Esophagus squamous epithelium (tissue), 4 donors: ENCODE measurements around the gene MORN1.

ENCODE experiments used
- POLR2A ChIP-seq, 4 donors: fragments of 450-650 bp; IDR thresholded peaks; one replicate each; pipeline ENCODE4 v1.6.1; 2017; ENCODE audit warnings: antibody characterized with exemption in 4 of 4, mild to moderate bottlenecking in 4 of 4, moderate library complexity in 3 of 4
- TF ChIP-seq, protein P1 (sequence below), 6 experiments: fragments of 450-650 bp in 4 of 6; fragments of 200-600 bp in 2 of 6; sonication (generic) in 2 of 6; IDR thresholded peaks; one replicate each; pipeline ENCODE4 v1.5.1; 2016 to 2019; ENCODE audit warnings: antibody characterized with exemption in 6 of 6, mild to moderate bottlenecking in 4 of 6, moderate library complexity in 4 of 6

DNA sequence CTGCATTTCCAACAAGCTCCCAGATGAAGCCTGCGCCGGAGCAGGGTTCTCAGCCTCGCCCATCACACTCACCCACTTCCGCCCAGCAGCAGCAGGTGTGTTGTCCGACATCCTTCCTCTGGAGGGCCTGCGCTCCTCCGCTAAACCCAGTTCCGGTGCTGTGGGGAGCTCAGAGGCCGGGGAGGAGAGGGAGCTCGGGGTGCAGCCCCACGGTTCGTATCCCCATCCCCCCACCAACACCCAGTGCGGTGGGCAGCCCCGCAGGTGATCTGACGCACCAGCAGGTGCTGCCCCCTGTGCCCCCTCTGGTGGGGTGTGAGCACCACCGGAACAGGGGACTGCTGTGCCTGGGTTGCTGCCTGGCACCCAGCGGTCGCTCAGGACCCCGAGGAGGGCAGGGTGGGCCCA is 24.5 kb upstream of the MORN1 start:
- TF ChIP-seq, protein P1, sequence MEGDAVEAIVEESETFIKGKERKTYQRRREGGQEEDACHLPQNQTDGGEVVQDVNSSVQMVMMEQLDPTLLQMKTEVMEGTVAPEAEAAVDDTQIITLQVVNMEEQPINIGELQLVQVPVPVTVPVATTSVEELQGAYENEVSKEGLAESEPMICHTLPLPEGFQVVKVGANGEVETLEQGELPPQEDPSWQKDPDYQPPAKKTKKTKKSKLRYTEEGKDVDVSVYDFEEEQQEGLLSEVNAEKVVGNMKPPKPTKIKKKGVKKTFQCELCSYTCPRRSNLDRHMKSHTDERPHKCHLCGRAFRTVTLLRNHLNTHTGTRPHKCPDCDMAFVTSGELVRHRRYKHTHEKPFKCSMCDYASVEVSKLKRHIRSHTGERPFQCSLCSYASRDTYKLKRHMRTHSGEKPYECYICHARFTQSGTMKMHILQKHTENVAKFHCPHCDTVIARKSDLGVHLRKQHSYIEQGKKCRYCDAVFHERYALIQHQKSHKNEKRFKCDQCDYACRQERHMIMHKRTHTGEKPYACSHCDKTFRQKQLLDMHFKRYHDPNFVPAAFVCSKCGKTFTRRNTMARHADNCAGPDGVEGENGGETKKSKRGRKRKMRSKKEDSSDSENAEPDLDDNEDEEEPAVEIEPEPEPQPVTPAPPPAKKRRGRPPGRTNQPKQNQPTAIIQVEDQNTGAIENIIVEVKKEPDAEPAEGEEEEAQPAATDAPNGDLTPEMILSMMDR (IDR thresholded peaks at IDR 0.05): peak in 1 of 6 experiments; percentile 25
- no peak for TF ChIP-seq POLR2A (IDR thresholded peaks at IDR 0.05)
